Measurements from ENCODE around the gene MBTPS2.

DNA sequence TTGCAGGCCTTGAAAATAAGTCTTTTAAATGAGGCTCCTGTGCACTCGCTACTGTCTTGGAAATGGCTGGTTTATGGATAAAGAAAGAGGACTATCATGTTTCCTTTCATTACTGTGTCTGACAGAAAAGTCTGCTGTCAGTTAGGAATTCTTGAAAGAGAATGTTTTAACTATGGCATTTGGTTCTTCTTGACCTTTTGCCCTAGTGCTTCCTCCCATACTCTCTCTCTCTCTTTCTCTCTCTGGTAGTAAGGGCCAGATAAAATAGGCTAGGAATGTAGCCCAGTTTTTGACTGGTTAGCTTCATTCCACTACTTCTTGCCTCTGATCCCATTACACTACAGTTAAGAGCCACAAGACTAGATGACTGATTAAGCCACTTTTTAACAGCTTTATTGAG, 46.2 kb downstream of the MBTPS2 start:
- TF ChIP-seq GATA2 (IDR thresholded peaks at IDR 0.05; ENCODE audit: low read depth, low read length) = no peak
- TF ChIP-seq GATA3 (IDR thresholded peaks at IDR 0.05; ENCODE audit: low read depth, low read length) = no peak

Measured in SH-SY5Y (cell line).